H1 (cell line): ENCODE results near the gene RPS6KC1. TPM values are rescaled to one million over a fixed set of nuclear protein-coding genes. Genes with fewer than 3 reads are reported as not detected.

Source experiments
- CTCF ChIA-PET: fragments of 300-600 bp; sonication (Branson Sonifier 250); formaldehyde crosslinking; loops from one replicate; lab custom pipeline; 2021; ENCODE audit not compliant: partially characterized antibody; lab: Charles Lee
- POLR2A ChIA-PET: fragments of 300-600 bp; sonication (Branson Sonifier 250); formaldehyde crosslinking; loops from one replicate; lab custom pipeline; 2021; ENCODE audit warnings: inconsistent platforms; ENCODE audit not compliant: partially characterized antibody; lab: Charles Lee
- DNase-seq, 2 experiments: peaks; one replicate each; pipeline versions ENCODE4 v3.0.0 to v3.0.0-alpha.2; 2010 to 2022; ENCODE audit warnings: low spot score in 2 of 2, low read depth in 1 of 2, mixed read lengths in 1 of 2
- FAIRE-seq: peaks from 2 replicates; lab custom pipeline; 2011; peaks lifted over from hg19 to GRCh38; lab: Jason Lieb, UNC
- H2AFZ ChIP-seq: 2 replicates; pipeline ENCODE4 v1.8.1; 2012; ENCODE audit warnings: low read length, inconsistent platforms
- H2AK5ac ChIP-seq: 2 replicates; pipeline ENCODE4 v1.6.1; 2013; ENCODE audit warnings: low read depth, low read length
- H2BK120ac ChIP-seq: replicated peaks from 2 replicates; pipeline ENCODE3; 2013; ENCODE audit warnings: low read depth, low read length, inconsistent platforms
- H2BK12ac ChIP-seq: 2 replicates; pipeline ENCODE4 v1.6.1; 2013; ENCODE audit warnings: low read depth, low read length
- H2BK15ac ChIP-seq: 2 replicates; pipeline ENCODE4 v1.6.1; 2013; ENCODE audit warnings: low read length
- H2BK20ac ChIP-seq: 2 replicates; pipeline ENCODE4 v1.6.1; 2013; ENCODE audit warnings: low read length
- H2BK5ac ChIP-seq: 2 replicates; pipeline ENCODE4 v1.6.1; 2013; ENCODE audit warnings: low read depth, low read length
- H3K14ac ChIP-seq: 2 replicates; pipeline ENCODE4 v1.6.1; 2013; ENCODE audit warnings: inconsistent platforms; ENCODE audit not compliant: insufficient read length
- H3K18ac ChIP-seq: 2 replicates; pipeline ENCODE4 v1.6.1; 2013; ENCODE audit warnings: low read length; ENCODE audit errors: extremely low read depth
- H3K23ac ChIP-seq: 2 replicates; pipeline ENCODE4 v1.6.1; 2013; ENCODE audit warnings: inconsistent platforms; ENCODE audit not compliant: insufficient read length
- H3K23me2 ChIP-seq: 2 replicates; pipeline ENCODE4 v1.6.1; 2013; ENCODE audit warnings: low read depth, low read length
- H3K27ac ChIP-seq: 2 replicates; pipeline ENCODE4 v1.6.1; 2011; ENCODE audit warnings: low read depth, low read length, inconsistent platforms
- H3K27me3 ChIP-seq, 4 experiments: replicated peaks in 1 of 4; 1 replicate in 1 of 4; 2 replicates in 3 of 4; pipeline versions ENCODE4 v1.6.1 to v1.8.1; 2011 to 2013; ENCODE audit warnings: low read length in 3 of 4, mild to moderate bottlenecking in 3 of 4, inconsistent platforms in 2 of 4, mixed read lengths in 2 of 4, moderate library complexity in 1 of 4; ENCODE audit not compliant: control insufficient read depth in 3 of 4, insufficient read depth in 3 of 4; ENCODE audit errors: extremely low read depth in 1 of 4
- H3K36me3 ChIP-seq, 4 experiments: 2 replicates each; pipeline versions ENCODE4 v1.6.1 to v1.8.1; 2011 to 2013; ENCODE audit warnings: mild to moderate bottlenecking in 4 of 4, low read length in 3 of 4, moderate library complexity in 2 of 4, control low read depth in 1 of 4, inconsistent platforms in 1 of 4; ENCODE audit not compliant: insufficient read depth in 4 of 4, control insufficient read depth in 2 of 4
- H3K4ac ChIP-seq: replicated peaks from 2 replicates; pipeline ENCODE3; 2013; ENCODE audit warnings: low read length, low read depth, mixed read lengths, inconsistent platforms; ENCODE audit not compliant: insufficient read length
- H3K4me1 ChIP-seq, 4 experiments: replicated peaks in 1 of 4; 1 replicate in 1 of 4; 2 replicates in 3 of 4; pipeline versions ENCODE4 v1.6.1 to v1.8.1; 2011 to 2013; ENCODE audit warnings: low read length in 3 of 4, inconsistent platforms in 2 of 4, mixed read lengths in 1 of 4; ENCODE audit not compliant: insufficient read depth in 4 of 4, control insufficient read depth in 3 of 4
- H3K4me2 ChIP-seq, 2 experiments: 2 replicates each; pipeline versions ENCODE4 v1.6.1 to v1.8.1; 2011 to 2013; ENCODE audit warnings: low read depth in 2 of 2, low read length in 2 of 2, control low read depth in 1 of 2, inconsistent platforms in 1 of 2, mild to moderate bottlenecking in 1 of 2; ENCODE audit not compliant: insufficient read depth in 1 of 2
- H3K4me3 ChIP-seq, 4 experiments: fragments of 200-600, 300-600 bp in 1 of 4; sonication (generic), shearing (Covaris generic), sonication (Bioruptor Twin) in 1 of 4; 2 replicates each; pipeline versions ENCODE4 v1.5.1 to v1.8.1; 2011 to 2016; ENCODE audit warnings: low read length in 4 of 4, low read depth in 3 of 4, control low read depth in 2 of 4, inconsistent platforms in 2 of 4, mild to moderate bottlenecking in 2 of 4, mixed read lengths in 1 of 4, moderate library complexity in 1 of 4; ENCODE audit not compliant: insufficient read depth in 2 of 4; ENCODE audit errors: extremely low read depth in 1 of 4
- H3K56ac ChIP-seq: replicated peaks from 2 replicates; pipeline ENCODE3; 2013; ENCODE audit warnings: low read depth, mild to moderate bottlenecking, mixed read lengths, low read length, inconsistent platforms; ENCODE audit not compliant: insufficient read length
- H3K79me1 ChIP-seq: 2 replicates; pipeline ENCODE4 v1.6.1; 2013; ENCODE audit warnings: low read depth, low read length, control low read depth
- H3K79me2 ChIP-seq, 2 experiments: 2 replicates each; pipeline versions ENCODE4 v1.6.1 to v1.8.1; 2012 to 2013; ENCODE audit warnings: low read length in 2 of 2, mild to moderate bottlenecking in 2 of 2, inconsistent platforms in 1 of 2; ENCODE audit not compliant: insufficient read depth in 2 of 2, control insufficient read depth in 1 of 2
- H3K9ac ChIP-seq, 4 experiments: replicated peaks in 1 of 4; 1 replicate in 1 of 4; 2 replicates in 3 of 4; pipeline versions ENCODE4 v1.6.1 to v1.8.1; 2011 to 2013; ENCODE audit warnings: low read depth in 3 of 4, low read length in 3 of 4, control low read depth in 2 of 4, mild to moderate bottlenecking in 2 of 4, moderate library complexity in 2 of 4, inconsistent platforms in 1 of 4; ENCODE audit errors: extremely low read depth in 1 of 4
- H3K9me3 ChIP-seq, 2 experiments: 2 replicates each; pipeline versions ENCODE4 v1.6.1 to v1.8.1; 2012 to 2013; ENCODE audit warnings: mild to moderate bottlenecking in 2 of 2, moderate library complexity in 2 of 2, control low read depth in 1 of 2, inconsistent platforms in 1 of 2, low read depth in 1 of 2, low read length in 1 of 2, mixed read lengths in 1 of 2; ENCODE audit not compliant: insufficient read depth in 2 of 2
- H4K20me1 ChIP-seq, 2 experiments: replicated peaks in 1 of 2; 2 replicates each; pipeline versions ENCODE3 to v1.8.1; 2011 to 2013; ENCODE audit warnings: inconsistent platforms in 2 of 2, low read length in 2 of 2, mild to moderate bottlenecking in 1 of 2; ENCODE audit not compliant: insufficient read depth in 2 of 2, control insufficient read depth in 1 of 2
- H4K5ac ChIP-seq: 2 replicates; pipeline ENCODE4 v1.6.1; 2013; ENCODE audit warnings: low read length, low read depth, mixed read lengths, inconsistent platforms; ENCODE audit not compliant: insufficient read length
- H4K8ac ChIP-seq: 2 replicates; pipeline ENCODE4 v1.8.0; 2013; ENCODE audit warnings: mild to moderate bottlenecking, moderate library complexity, low read length, inconsistent platforms; ENCODE audit not compliant: insufficient read depth; ENCODE audit errors: extremely low read depth
- H4K91ac ChIP-seq: replicated peaks from 2 replicates; pipeline ENCODE3; 2013; ENCODE audit warnings: low read length, mixed read lengths, inconsistent platforms; ENCODE audit not compliant: insufficient read length
- KDM4A ChIP-seq: IDR thresholded peaks from one replicate; pipeline ENCODE4 v1.7.1; 2012; ENCODE audit warnings: low read depth, mild to moderate bottlenecking, moderate library complexity, low read length, inconsistent platforms; ENCODE audit not compliant: severe bottlenecking
- SIX5 ChIP-seq: IDR thresholded peaks from 2 replicates; pipeline ENCODE4 v1.6.1; 2011; ENCODE audit warnings: mild to moderate bottlenecking, low read depth, low read length
- WGBS, 2 experiments: shearing (Covaris generic) in 1 of 2; methylation state at CpG; one replicate each; pipeline versions ENCODE4 v1.1.6 to v1.1.7; 2013 to 2015; ENCODE audit warnings: low lambda C conversion rate in 2 of 2, mixed read lengths in 2 of 2, inconsistent platforms in 1 of 2, low coverage in 1 of 2, missing lambda C conversion rate in 1 of 2; ENCODE audit not compliant: insufficient replicate concordance in 2 of 2, insufficient coverage in 1 of 2, insufficient read length in 1 of 2; ENCODE audit errors: extremely low coverage in 1 of 2, missing lambda C conversion rate in 1 of 2; 5-methylcytosine and 5-hydroxymethylcytosine counted together
- polyA plus RNA-seq, 7 experiments: library from polyadenylated mRNA; depleted of rRNA in 3 of 7; stranded (reverse) in 5 of 7; unstranded in 2 of 7; fragments of >200 nt in 5 of 7; fragments of 200-250 nt in 2 of 7; gene quantifications; 1 replicate in 5 of 7; 2 replicates in 1 of 7; 4 replicates in 1 of 7; pipeline versions ENCODE4 v1.2.1 to v1.2.3, GENCODE V29; 2011 to 2013; ENCODE audit warnings: missing spikeins in 2 of 7, mixed read lengths in 2 of 7
- total RNA-seq: library from RNA; stranded (reverse); fragmentation: NEBNext Ultra II Directional; extraction: Animal tissue kit (Norgen Biotek cat#: 25700); gene quantifications from 2 replicates; pipeline ENCODE4 v1.2.1, GENCODE V29; 2021

RPS6KC1 gene
- total and polyA plus RNA-seq, 2 of the 8 experiments (the other 6 are each of a cell fraction or from before 2014, with no cell fraction given) = 4.9 to 17.6 TPM

GRCh38 chr1:213260311-213261075 is 209.5 kb downstream of the RPS6KC1 start:
- H3K27ac ChIP-seq = no peak overlapping the region
- TF ChIP-seq KDM4A = no peak
- peak; percentile 45 for TF ChIP-seq SIX5
- TF ChIP-seq, all 59 proteins: peak for 1
- no peaks in the 10 kb centered on the region for H3K27me3 ChIP-seq
- WGBS, 2 experiments = 52% methylated on average over 5 of the region's 5 CpGs; no CpG with 5 or more reads in 1 of the 2 experiments
- H4K8ac ChIP-seq = no peak overlapping the region
- H2AK5ac ChIP-seq = no peak overlapping the region
- H2BK120ac ChIP-seq = no peak overlapping the region
- peak overlapping the region; percentile 47; the same call in 1 of the 2 replicates for H2AFZ ChIP-seq
- H4K5ac ChIP-seq = no peak overlapping the region
- H3K36me3 ChIP-seq = no peaks in the 10 kb centered on the region
- H3K79me2 ChIP-seq = no peaks in the 10 kb centered on the region
- FAIRE-seq = no peak
- H3K4me2 ChIP-seq = peak overlapping the region in 1 of 2 experiments; percentile 46; a peak in 2 of 4 replicates
- H2BK20ac ChIP-seq = no peak overlapping the region
- no peak overlapping the region for H2BK12ac ChIP-seq
- H3K23me2 ChIP-seq = no peaks in the 10 kb centered on the region
- no peak overlapping the region for H2BK5ac ChIP-seq
- no peak overlapping the region for H3K18ac ChIP-seq
- DNase-seq = no peak
- H3K9ac ChIP-seq = no peak overlapping the region
- H4K20me1 ChIP-seq = no peaks in the 10 kb centered on the region
- H3K4me3 ChIP-seq = peak overlapping the region in 1 of 4 experiments; percentile 43; a peak in 2 of 8 replicates
- no peak overlapping the region for H3K14ac ChIP-seq
- no peak overlapping the region for H3K56ac ChIP-seq
- H3K9me3 ChIP-seq = no peaks in the 10 kb centered on the region
- peaks cover 0 to 3% (median 0%) of the 10 kb centered on the region in 4 experiments; a peak in 1 of 7 replicates for H3K4me1 ChIP-seq
- no peak overlapping the region for H3K23ac ChIP-seq
- ChIA-PET CTCF (no interaction called here), POLR2A (no interaction called here)
- no peak overlapping the region for H3K4ac ChIP-seq
- no peak overlapping the region for H2BK15ac ChIP-seq
- no peak overlapping the region for H4K91ac ChIP-seq
- H3K79me1 ChIP-seq = no peaks in the 10 kb centered on the region
